ENCODE results near the gene PRSS3.

DNA sequence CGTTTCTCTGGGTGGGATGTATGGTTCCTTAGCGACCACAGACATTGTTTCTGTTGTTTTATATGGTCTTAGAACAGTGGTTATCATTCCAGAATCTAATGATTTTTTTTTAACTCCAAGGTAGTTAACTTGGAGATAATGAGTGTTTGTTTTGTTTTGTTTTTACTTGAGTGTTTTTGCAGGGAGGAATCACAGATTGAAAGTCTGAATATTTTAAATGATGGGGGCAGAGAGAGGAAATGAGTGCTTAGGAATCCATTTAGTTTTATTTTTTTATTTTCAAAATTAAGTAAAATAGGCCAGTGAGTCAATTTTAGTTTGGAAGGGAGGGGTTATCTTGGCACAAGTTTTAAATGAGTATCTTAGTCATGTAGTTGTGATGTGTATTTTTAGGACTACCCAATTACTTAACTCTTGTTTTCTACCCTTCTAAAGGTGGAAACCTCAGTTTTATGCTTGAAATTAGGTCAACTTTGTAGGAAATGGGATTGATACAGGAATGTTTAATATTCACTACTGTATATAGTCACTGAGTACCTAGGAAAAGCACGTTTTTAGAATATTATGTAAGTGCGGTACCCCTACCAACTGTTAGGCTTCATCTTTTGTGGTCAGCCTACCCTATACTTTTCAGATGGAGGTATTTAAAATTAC is 23.6 kb downstream of the PRSS3 start:
- TF ChIP-seq CTCF (IDR thresholded peaks at IDR 0.05) (no peak), POLR2AphosphoS5 (IDR thresholded peaks at IDR 0.05) (no peak)

All from breast epithelium (tissue), 3 donors.